Rectal smooth muscle tissue (tissue), 1 donor: ENCODE measurements around the gene AKT3.

ENCODE experiments used
- H3K27ac ChIP-seq: one replicate; pipeline ENCODE4 v1.7.0; 2013; ENCODE audit warnings: low read depth, low read length, inconsistent platforms
- H3K27me3 ChIP-seq: one replicate; pipeline ENCODE4 v1.7.0; 2013; ENCODE audit warnings: low read length; ENCODE audit not compliant: control insufficient read depth, insufficient read depth
- H3K36me3 ChIP-seq: one replicate; pipeline ENCODE4 v1.7.0; 2013; ENCODE audit warnings: low read length; ENCODE audit not compliant: control insufficient read depth, insufficient read depth
- H3K4me1 ChIP-seq: one replicate; pipeline ENCODE4 v1.7.0; 2013; ENCODE audit warnings: low read length; ENCODE audit not compliant: control insufficient read depth, insufficient read depth
- H3K4me3 ChIP-seq: one replicate; pipeline ENCODE4 v1.7.0; 2013; ENCODE audit warnings: low read length
- H3K9ac ChIP-seq: one replicate; pipeline ENCODE4 v1.7.0; 2013; ENCODE audit warnings: low read length

Gene AKT3

DNA sequence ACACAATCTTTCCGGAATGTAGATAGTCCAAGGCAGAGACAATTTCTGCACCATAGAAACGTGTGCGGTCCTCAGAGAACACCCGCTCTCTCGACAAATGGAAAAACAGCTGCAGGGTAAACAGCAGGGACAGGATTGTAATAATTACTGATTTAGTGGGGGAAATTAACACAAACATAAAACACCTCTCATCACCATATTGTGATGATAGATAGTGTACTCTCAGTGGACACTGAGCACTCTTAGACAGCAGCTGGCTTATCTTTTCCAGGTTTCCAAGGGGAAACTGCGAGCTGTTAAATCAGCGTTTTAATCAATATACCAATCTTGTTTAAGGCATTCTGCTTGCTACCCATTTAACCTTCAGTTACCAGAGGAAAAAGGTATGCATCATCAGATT, 277.1 kb downstream of the AKT3 start:
- no peak overlapping the region for H3K27ac ChIP-seq
- peaks cover 6% of the 10 kb centered on the region for H3K4me1 ChIP-seq
- H3K27me3 ChIP-seq: no peaks in the 10 kb centered on the region
- no peak overlapping the region for H3K9ac ChIP-seq
- no peaks in the 10 kb centered on the region for H3K36me3 ChIP-seq
- H3K4me3 ChIP-seq: no peak overlapping the region

GRCh38 chr1:243568793-243569192, 281.2 kb downstream of the AKT3 start:
- Histone ChIP-seq H3K36me3 (no peaks in the 10 kb centered on the region), H3K9ac (no peak overlapping the region), H3K27me3 (no peaks in the 10 kb centered on the region), H3K27ac (no peak overlapping the region), H3K4me1 (peaks cover 12% of the 10 kb centered on the region), H3K4me3 (no peak overlapping the region)

GRCh38 chr1:243564814-243565213, 285.2 kb downstream of the AKT3 start:
- Histone ChIP-seq H3K27me3 (no peaks in the 10 kb centered on the region), H3K4me1 (peaks cover 18% of the 10 kb centered on the region), H3K36me3 (no peaks in the 10 kb centered on the region)

DNA sequence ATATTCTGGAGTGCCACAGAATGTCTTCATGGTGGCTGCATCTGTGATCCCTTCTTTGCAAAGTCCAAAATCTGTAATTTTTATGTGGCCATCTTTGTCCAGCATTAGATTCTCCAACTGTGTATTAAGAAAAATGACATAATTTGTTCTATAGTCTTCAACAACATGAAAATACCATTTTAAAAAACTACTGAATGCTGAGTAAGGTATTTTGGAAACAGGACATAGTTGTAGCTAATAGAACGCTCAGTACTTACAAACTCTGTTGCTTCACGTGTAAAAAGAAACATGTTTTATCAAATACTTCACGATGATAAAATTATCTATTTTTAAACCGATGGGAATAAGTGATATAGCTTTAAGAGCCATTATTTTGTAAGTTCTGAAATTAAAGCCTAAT, 286.3 kb downstream of the AKT3 start:
- Histone ChIP-seq H3K36me3 (no peaks in the 10 kb centered on the region), H3K4me1 (peaks cover 18% of the 10 kb centered on the region), H3K4me3 (no peak overlapping the region), H3K27ac (no peak overlapping the region), H3K27me3 (no peaks in the 10 kb centered on the region), H3K9ac (no peak overlapping the region)

More at GRCh38 chr1:243564814-243565213, 285.2 kb downstream of the AKT3 start:
- Histone ChIP-seq H3K9ac (no peak overlapping the region), H3K4me3 (no peak overlapping the region), H3K27ac (peak overlapping the region; percentile 30)

DNA sequence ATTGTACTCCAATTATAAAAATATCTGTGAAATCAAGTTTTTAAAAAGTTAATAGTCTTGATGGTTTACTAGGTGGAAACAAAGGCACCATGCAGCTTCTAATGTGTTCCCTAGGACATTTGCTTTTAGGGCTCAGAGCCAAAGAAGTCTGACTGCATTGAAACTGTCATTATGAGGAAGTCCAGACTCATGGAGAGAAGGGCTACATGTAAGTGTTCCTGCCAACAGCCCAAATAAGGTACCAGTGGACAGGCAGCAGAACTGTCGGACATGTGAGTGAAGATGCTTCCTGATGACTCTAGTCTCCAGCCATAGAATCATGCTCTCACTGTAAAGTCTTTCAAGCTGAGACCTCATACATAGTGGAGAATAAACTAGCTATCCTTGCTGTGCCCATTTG, 287.6 kb downstream of the AKT3 start:
- Histone ChIP-seq H3K9ac (no peak overlapping the region), H3K36me3 (no peaks in the 10 kb centered on the region), H3K27ac (peak overlapping the region; percentile 74), H3K4me1 (peaks cover 9% of the 10 kb centered on the region), H3K4me3 (no peak overlapping the region), H3K27me3 (no peaks in the 10 kb centered on the region)

- no peak overlapping the region for H3K9ac ChIP-seq
- peaks cover 9% of the 10 kb centered on the region for H3K4me1 ChIP-seq
- H3K27ac ChIP-seq: peak overlapping the region; percentile 74
- no peaks in the 10 kb centered on the region for H3K36me3 ChIP-seq
- H3K4me3 ChIP-seq: no peak overlapping the region
- H3K27me3 ChIP-seq: no peaks in the 10 kb centered on the region
Measured at GRCh38 chr1:243561588-243562319, 288.3 kb downstream of the AKT3 start.

- H3K4me1 ChIP-seq: peaks cover 5% of the 10 kb centered on the region
- no peak overlapping the region for H3K9ac ChIP-seq
- H3K36me3 ChIP-seq: no peaks in the 10 kb centered on the region
- H3K27me3 ChIP-seq: no peaks in the 10 kb centered on the region
- H3K27ac ChIP-seq: no peak overlapping the region
- H3K4me3 ChIP-seq: no peak overlapping the region
Measured at GRCh38 chr1:243559575-243560162, 290.4 kb downstream of the AKT3 start.

- H3K36me3 ChIP-seq: no peaks in the 10 kb centered on the region
- H3K27ac ChIP-seq: no peak overlapping the region
- peaks cover 4% of the 10 kb centered on the region for H3K4me1 ChIP-seq
- H3K9ac ChIP-seq: no peak overlapping the region
- no peaks in the 10 kb centered on the region for H3K27me3 ChIP-seq
- H3K4me3 ChIP-seq: no peak overlapping the region
Measured at GRCh38 chr1:243558576-243558975, 291.5 kb downstream of the AKT3 start.

- Histone ChIP-seq H3K9ac (no peak overlapping the region), H3K27ac (no peak overlapping the region)
Measured at GRCh38 chr1:243557866-243558265, 292.2 kb downstream of the AKT3 start.

DNA sequence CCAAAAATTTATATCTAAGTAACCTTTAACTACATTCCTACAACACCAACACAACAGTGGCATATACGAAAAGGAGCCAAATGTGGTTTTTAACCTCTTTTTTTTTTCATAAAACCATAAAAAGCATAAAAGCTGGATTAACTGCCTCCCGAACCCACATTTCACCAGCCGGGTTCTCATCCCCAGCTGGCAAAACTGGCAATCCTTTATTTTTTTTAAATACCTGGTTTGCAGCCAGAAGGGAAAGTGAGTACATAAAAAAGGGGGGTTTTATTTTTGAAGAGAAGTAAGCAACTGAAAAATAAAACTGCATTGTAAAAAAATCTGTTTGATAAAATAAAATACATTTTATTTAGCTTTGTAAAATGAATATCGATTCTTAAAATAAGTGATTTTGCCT, 295.4 kb downstream of the AKT3 start:
- Histone ChIP-seq H3K27me3 (no peaks in the 10 kb centered on the region), H3K9ac (no peak overlapping the region), H3K36me3 (no peaks in the 10 kb centered on the region), H3K4me1 (no peaks in the 10 kb centered on the region), H3K4me3 (no peak overlapping the region), H3K27ac (no peak overlapping the region)

More at GRCh38 chr1:243557866-243558265, 292.2 kb downstream of the AKT3 start:
- Histone ChIP-seq H3K4me1 (peaks cover 3% of the 10 kb centered on the region), H3K4me3 (no peak overlapping the region), H3K27me3 (no peaks in the 10 kb centered on the region), H3K36me3 (no peaks in the 10 kb centered on the region)

- H3K9ac ChIP-seq: no peak overlapping the region
- H3K4me3 ChIP-seq: no peak overlapping the region
- no peaks in the 10 kb centered on the region for H3K4me1 ChIP-seq
- no peaks in the 10 kb centered on the region for H3K36me3 ChIP-seq
- H3K27ac ChIP-seq: no peak overlapping the region
- no peaks in the 10 kb centered on the region for H3K27me3 ChIP-seq
Measured at GRCh38 chr1:243553090-243553489, 297.0 kb downstream of the AKT3 start.

- Histone ChIP-seq H3K4me3 (no peak overlapping the region), H3K36me3 (no peaks in the 10 kb centered on the region), H3K4me1 (no peaks in the 10 kb centered on the region), H3K27ac (no peak overlapping the region), H3K9ac (no peak overlapping the region), H3K27me3 (no peaks in the 10 kb centered on the region)
Measured at GRCh38 chr1:243550276-243550675, 299.8 kb downstream of the AKT3 start.

DNA sequence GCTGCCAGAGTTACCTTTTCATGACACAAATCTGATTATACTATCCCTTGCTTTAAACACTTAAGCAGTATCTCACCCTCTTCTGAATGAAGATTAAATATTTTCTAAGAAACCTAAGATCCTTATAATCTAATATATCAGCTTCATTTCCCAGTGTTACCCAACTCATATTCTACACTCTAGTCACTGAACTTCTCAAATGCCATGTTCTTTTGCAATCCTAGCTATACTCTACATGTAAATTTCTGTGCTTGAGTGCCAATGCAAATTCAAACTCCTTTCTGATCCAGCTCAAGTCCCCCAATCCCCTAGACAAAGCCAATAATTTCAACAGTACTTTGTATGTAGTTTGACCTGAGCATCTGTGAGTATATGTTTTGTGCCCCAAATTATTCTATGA, 300.3 kb downstream of the AKT3 start:
- Histone ChIP-seq H3K27me3 (no peaks in the 10 kb centered on the region), H3K9ac (no peak overlapping the region), H3K4me1 (no peaks in the 10 kb centered on the region), H3K4me3 (no peak overlapping the region), H3K36me3 (no peaks in the 10 kb centered on the region), H3K27ac (no peak overlapping the region)
